H9 (cell line): ENCODE results near the gene MTNR1A. TPM values are rescaled to one million over a fixed set of nuclear protein-coding genes. Genes with fewer than 3 reads are reported as not detected.

Source experiments
- DNase-seq: peaks from one replicate; pipeline ENCODE4 v3.0.0-alpha.2; 2017
- H2AFZ ChIP-seq: one replicate; pipeline ENCODE4 v1.6.1; 2013; ENCODE audit warnings: mild to moderate bottlenecking, low read length, control low read depth, moderate library complexity
- H2AK5ac ChIP-seq: 2 replicates; pipeline ENCODE4 v1.6.1; 2013; ENCODE audit warnings: low read length, control low read depth, mixed read lengths; ENCODE audit not compliant: insufficient read length
- H2BK120ac ChIP-seq: one replicate; pipeline ENCODE4 v1.6.1; 2013; ENCODE audit warnings: low read depth, mild to moderate bottlenecking, low read length, control low read depth, inconsistent platforms; ENCODE audit not compliant: poor library complexity, severe bottlenecking
- H2BK12ac ChIP-seq: 2 replicates; pipeline ENCODE4 v1.6.1; 2013; ENCODE audit warnings: low read length, control low read depth, mixed read lengths, low read depth; ENCODE audit not compliant: insufficient read length
- H2BK15ac ChIP-seq: 2 replicates; pipeline ENCODE4 v1.6.1; 2013; ENCODE audit warnings: low read depth, low read length, control low read depth
- H2BK20ac ChIP-seq: one replicate; pipeline ENCODE4 v1.6.1; 2013; ENCODE audit warnings: low read depth, mild to moderate bottlenecking, low read length, control low read depth, inconsistent platforms; ENCODE audit not compliant: poor library complexity, severe bottlenecking
- H2BK5ac ChIP-seq: 2 replicates; pipeline ENCODE4 v1.6.1; 2013; ENCODE audit warnings: low read length, control low read depth, mixed read lengths; ENCODE audit not compliant: insufficient read length
- H3K14ac ChIP-seq: 2 replicates; pipeline ENCODE4 v1.6.1; 2013; ENCODE audit warnings: low read length, control low read depth; ENCODE audit not compliant: insufficient read depth
- H3K18ac ChIP-seq: 2 replicates; pipeline ENCODE4 v1.6.1; 2013; ENCODE audit warnings: low read depth, mild to moderate bottlenecking, mixed read lengths, low read length, control low read depth; ENCODE audit not compliant: insufficient read length
- H3K23ac ChIP-seq: 2 replicates; pipeline ENCODE4 v1.6.1; 2013; ENCODE audit warnings: low read length, control low read depth, mixed read lengths, low read depth; ENCODE audit not compliant: insufficient read length
- H3K23me2 ChIP-seq: 2 replicates; pipeline ENCODE4 v1.6.1; 2013; ENCODE audit warnings: low read depth, mild to moderate bottlenecking, mixed read lengths, low read length, control low read depth; ENCODE audit not compliant: insufficient read length, poor library complexity, severe bottlenecking
- H3K27ac ChIP-seq: 2 replicates; pipeline ENCODE4 v1.5.1; 2013; ENCODE audit warnings: low read length, control low read depth, mixed read lengths, low read depth; ENCODE audit not compliant: insufficient read length
- H3K27me3 ChIP-seq: 2 replicates; pipeline ENCODE4 v1.6.1; 2013; ENCODE audit warnings: low read length, control low read depth, inconsistent platforms; ENCODE audit not compliant: insufficient read depth
- H3K4ac ChIP-seq: 2 replicates; pipeline ENCODE4 v1.6.1; 2013; ENCODE audit warnings: low read depth, mild to moderate bottlenecking, control low read depth, inconsistent platforms, low read length, moderate library complexity
- H3K4me1 ChIP-seq: 2 replicates; pipeline ENCODE4 v1.6.1; 2013; ENCODE audit warnings: low read length, control low read depth, inconsistent platforms; ENCODE audit not compliant: insufficient read depth
- H3K4me2 ChIP-seq: 2 replicates; pipeline ENCODE4 v1.6.1; 2013; ENCODE audit warnings: low read length, control low read depth, mixed read lengths; ENCODE audit not compliant: insufficient read length, insufficient read depth
- H3K56ac ChIP-seq: 2 replicates; pipeline ENCODE4 v1.6.1; 2013; ENCODE audit warnings: low read depth, mild to moderate bottlenecking, mixed read lengths, low read length, control low read depth; ENCODE audit not compliant: insufficient read length
- H3K79me1 ChIP-seq: 2 replicates; pipeline ENCODE4 v1.6.1; 2013; ENCODE audit warnings: low read depth, mild to moderate bottlenecking, moderate library complexity, low read length, control low read depth, inconsistent platforms; ENCODE audit not compliant: insufficient read depth, poor library complexity, severe bottlenecking
- H3K79me2 ChIP-seq: 2 replicates; pipeline ENCODE4 v1.6.1; 2013; ENCODE audit warnings: low read length, control low read depth, inconsistent platforms; ENCODE audit not compliant: insufficient read depth
- H3K9ac ChIP-seq: 2 replicates; pipeline ENCODE4 v1.6.1; 2013; ENCODE audit warnings: low read length, control low read depth, mixed read lengths; ENCODE audit not compliant: insufficient read length; ENCODE audit errors: extremely low read depth
- H3K9me3 ChIP-seq: one replicate; pipeline ENCODE4 v1.6.1; 2013; ENCODE audit warnings: low read depth, low read length, inconsistent platforms; ENCODE audit not compliant: control insufficient read depth
- H3T11ph ChIP-seq: one replicate; pipeline ENCODE4 v1.6.1; 2013; ENCODE audit warnings: mild to moderate bottlenecking, low read length, control low read depth, inconsistent platforms
- H4K20me1 ChIP-seq: one replicate; pipeline ENCODE4 v1.6.1; 2013; ENCODE audit not compliant: control insufficient read depth, insufficient read length, insufficient read depth
- H4K5ac ChIP-seq: 2 replicates; pipeline ENCODE4 v1.6.1; 2013; ENCODE audit warnings: low read depth, mild to moderate bottlenecking, mixed read lengths, low read length, control low read depth; ENCODE audit not compliant: insufficient read length
- H4K8ac ChIP-seq: replicated peaks from 2 replicates; pipeline ENCODE4 v1.6.1; 2013; ENCODE audit warnings: low read length, control low read depth, mixed read lengths, low read depth; ENCODE audit not compliant: insufficient read length
- H4K91ac ChIP-seq: 2 replicates; pipeline ENCODE4 v1.6.1; 2013; ENCODE audit warnings: low read depth, mild to moderate bottlenecking, moderate library complexity, mixed read lengths, low read length, control low read depth; ENCODE audit not compliant: insufficient read length
- H3K27ac Mint-ChIP-seq, 3 experiments: 2 replicates in 2 of 3; 3 replicates in 1 of 3; pipeline ENCODE4 v1.8.0; 2020 to 2021; ENCODE audit warnings: mixed read lengths in 3 of 3, mild to moderate bottlenecking in 1 of 3, moderate library complexity in 1 of 3
- H3K27me3 Mint-ChIP-seq: 2 replicates; pipeline ENCODE4 v1.8.0; 2021; ENCODE audit warnings: low read depth, mild to moderate bottlenecking, moderate library complexity, mixed read lengths
- H3K36me3 Mint-ChIP-seq, 3 experiments: 2 replicates in 2 of 3; 3 replicates in 1 of 3; pipeline ENCODE4 v1.8.0; 2020 to 2021; ENCODE audit warnings: low read depth in 3 of 3, mixed read lengths in 3 of 3; ENCODE audit not compliant: insufficient read depth in 1 of 3
- H3K4me1 Mint-ChIP-seq, 2 experiments: 2 replicates each; pipeline ENCODE4 v1.8.0; 2020; ENCODE audit warnings: mixed read lengths in 2 of 2
- H3K4me3 Mint-ChIP-seq, 2 experiments: 2 replicates in 1 of 2; 3 replicates in 1 of 2; pipeline ENCODE4 v1.8.0; 2020 to 2021; ENCODE audit warnings: mild to moderate bottlenecking in 2 of 2, mixed read lengths in 2 of 2, moderate library complexity in 1 of 2
- H3K9me3 Mint-ChIP-seq, 2 experiments: 2 replicates in 1 of 2; 3 replicates in 1 of 2; pipeline ENCODE4 v1.8.0; 2020; ENCODE audit warnings: mild to moderate bottlenecking in 2 of 2, mixed read lengths in 2 of 2, moderate library complexity in 1 of 2
- WGBS: extraction: QIAGEN DNeasy Blood & Tissue Kit; methylation state at CpG from one replicate; pipeline ENCODE4 v1.1.7; 2013; ENCODE audit warnings: missing lambda C conversion rate, low lambda C conversion rate, mixed read lengths; ENCODE audit not compliant: insufficient read length; ENCODE audit errors: extremely low coverage; 5-methylcytosine and 5-hydroxymethylcytosine counted together
- total RNA-seq: library from RNA; stranded (reverse); gene quantifications from 2 replicates; pipeline ENCODE4 v1.2.1, GENCODE V29; 2021
- TF ChIP-seq, protein P1 (sequence below): fragments of 200-600 bp; sonication (generic); conservative IDR thresholded peaks from 3 replicates; pipeline ENCODE4 v1.8.0; 2021; ENCODE audit warnings: antibody characterized with exemption, mild to moderate bottlenecking

MTNR1A gene
- total RNA-seq, 1 experiment from 2014 or later, result 0.57 TPM

DNA sequence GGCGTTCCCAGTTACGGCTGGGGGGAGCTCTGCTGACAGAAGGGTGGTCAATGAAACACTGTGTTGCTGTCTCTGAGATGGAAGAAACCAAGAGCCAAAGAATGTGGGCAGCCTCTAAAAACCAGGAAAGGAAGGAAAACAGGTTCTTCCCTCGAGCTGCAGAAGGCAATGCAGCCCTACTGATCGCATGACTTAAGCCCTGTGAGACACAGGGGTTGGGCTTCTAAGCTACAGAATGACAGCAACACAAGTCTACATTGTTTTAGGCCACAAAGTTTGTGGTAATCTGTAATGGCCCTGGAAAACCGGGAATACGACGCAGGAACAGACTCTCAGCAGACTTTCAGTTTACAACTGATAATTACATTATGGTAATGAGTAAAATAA, 38.2 kb upstream of the MTNR1A start:
- no peaks in the 10 kb centered on the region for H4K20me1 ChIP-seq
- peaks cover 34 to 71% (median 70%) of the 10 kb centered on the region in 3 experiments for H3K36me3 Mint-ChIP-seq
- no peak overlapping the region for H3K9ac ChIP-seq

More for the DNA sequence above, 38.2 kb upstream of the MTNR1A start:
- H3K27ac Mint-ChIP-seq, result no peak overlapping the region
- H4K5ac ChIP-seq, result no peak overlapping the region
- no peak overlapping the region for H3K23ac ChIP-seq
- DNase-seq, result no peak
- H3K27me3 ChIP-seq, result no peaks in the 10 kb centered on the region
- no peaks in the 10 kb centered on the region for H3K79me2 ChIP-seq
- no peak overlapping the region for H4K91ac ChIP-seq
- no peak overlapping the region for H3K56ac ChIP-seq
- peaks cover 5 to 9% of the 10 kb centered on the region in 2 experiments for H3K4me1 Mint-ChIP-seq
- H3K14ac ChIP-seq, result no peak overlapping the region
- no peak overlapping the region for H3K18ac ChIP-seq
- H3K23me2 ChIP-seq, result no peaks in the 10 kb centered on the region
- H3K79me1 ChIP-seq, result no peaks in the 10 kb centered on the region
- H2AFZ ChIP-seq, result no peak overlapping the region
- TF ChIP-seq, protein P1, sequence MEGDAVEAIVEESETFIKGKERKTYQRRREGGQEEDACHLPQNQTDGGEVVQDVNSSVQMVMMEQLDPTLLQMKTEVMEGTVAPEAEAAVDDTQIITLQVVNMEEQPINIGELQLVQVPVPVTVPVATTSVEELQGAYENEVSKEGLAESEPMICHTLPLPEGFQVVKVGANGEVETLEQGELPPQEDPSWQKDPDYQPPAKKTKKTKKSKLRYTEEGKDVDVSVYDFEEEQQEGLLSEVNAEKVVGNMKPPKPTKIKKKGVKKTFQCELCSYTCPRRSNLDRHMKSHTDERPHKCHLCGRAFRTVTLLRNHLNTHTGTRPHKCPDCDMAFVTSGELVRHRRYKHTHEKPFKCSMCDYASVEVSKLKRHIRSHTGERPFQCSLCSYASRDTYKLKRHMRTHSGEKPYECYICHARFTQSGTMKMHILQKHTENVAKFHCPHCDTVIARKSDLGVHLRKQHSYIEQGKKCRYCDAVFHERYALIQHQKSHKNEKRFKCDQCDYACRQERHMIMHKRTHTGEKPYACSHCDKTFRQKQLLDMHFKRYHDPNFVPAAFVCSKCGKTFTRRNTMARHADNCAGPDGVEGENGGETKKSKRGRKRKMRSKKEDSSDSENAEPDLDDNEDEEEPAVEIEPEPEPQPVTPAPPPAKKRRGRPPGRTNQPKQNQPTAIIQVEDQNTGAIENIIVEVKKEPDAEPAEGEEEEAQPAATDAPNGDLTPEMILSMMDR, result no peak
- H2BK12ac ChIP-seq, result no peak overlapping the region
- H3K4me1 ChIP-seq, result no peaks in the 10 kb centered on the region
- H3K9me3 ChIP-seq, result no peaks in the 10 kb centered on the region
- H3K27ac ChIP-seq, result no peak overlapping the region
- WGBS, result no CpG with 5 or more reads among the region's 7 CpGs
- H4K8ac ChIP-seq, result no peak overlapping the region
- no peak overlapping the region for H2BK15ac ChIP-seq
- H3K9me3 Mint-ChIP-seq, result no peaks in the 10 kb centered on the region
- no peak overlapping the region for H3K4me3 Mint-ChIP-seq
- H3K27me3 Mint-ChIP-seq, result no peaks in the 10 kb centered on the region
- H2AK5ac ChIP-seq, result no peak overlapping the region
- H3K4ac ChIP-seq, result no peak overlapping the region
- no peak overlapping the region for H3T11ph ChIP-seq
- no peak overlapping the region for H2BK20ac ChIP-seq
- H2BK120ac ChIP-seq, result no peak overlapping the region
- H2BK5ac ChIP-seq, result no peak overlapping the region
- H3K4me2 ChIP-seq, result no peak overlapping the region
